Kidney (tissue), 14 donors: ENCODE data around the gene SMAD7. TPM values are rescaled to one million over a fixed set of nuclear protein-coding genes. Genes with fewer than 3 reads are reported as not detected.
A peak's percentile ranks its signal among the peaks of the same experiment; 100 is the strongest.

Experiments used
- DNase-seq, 5 donors: peaks; one replicate each; pipeline ENCODE4 v3.0.0-alpha.2; 2013 to 2020
- FAIRE-seq: peaks from 2 replicates; lab custom pipeline; 2012; peaks lifted over from hg19 to GRCh38; lab: Jason Lieb, UNC
- H3K27ac ChIP-seq, 2 donors: one replicate each; pipeline ENCODE4 v1.7.0; 2013; ENCODE audit warnings: low read depth in 2 of 2, low read length in 2 of 2, inconsistent platforms in 1 of 2
- H3K27me3 ChIP-seq: one replicate; pipeline ENCODE4 v1.7.1; 2013; ENCODE audit warnings: low read length, inconsistent platforms; ENCODE audit not compliant: control insufficient read depth, insufficient read depth
- H3K36me3 ChIP-seq, 3 donors: one replicate each; pipeline versions ENCODE4 v1.7.0 to v1.7.1; 2013; ENCODE audit warnings: low read length in 3 of 3, control low read depth in 1 of 3, inconsistent platforms in 1 of 3; ENCODE audit not compliant: insufficient read depth in 3 of 3, control insufficient read depth in 2 of 3
- H3K4me1 ChIP-seq, 3 donors: one replicate each; pipeline versions ENCODE4 v1.7.0 to v1.7.1; 2013; ENCODE audit warnings: low read length in 3 of 3, inconsistent platforms in 1 of 3, low read depth in 1 of 3; ENCODE audit not compliant: control insufficient read depth in 2 of 3, insufficient read depth in 2 of 3
- H3K4me3 ChIP-seq, 3 donors: one replicate each; pipeline versions ENCODE4 v1.7.0 to v1.8.1; 2013; ENCODE audit warnings: low read length in 3 of 3, control low read depth in 1 of 3, inconsistent platforms in 1 of 3
- H3K9ac ChIP-seq, 3 donors: one replicate each; pipeline versions ENCODE4 v1.7.0 to v1.7.1; 2013; ENCODE audit warnings: low read length in 3 of 3, control low read depth in 1 of 3, inconsistent platforms in 1 of 3
- H3K9me3 ChIP-seq, 3 donors: one replicate each; pipeline versions ENCODE4 v1.7.0 to v1.7.1; 2013; ENCODE audit warnings: low read length in 3 of 3, control low read depth in 1 of 3, inconsistent platforms in 1 of 3; ENCODE audit not compliant: control insufficient read depth in 2 of 3, insufficient read depth in 1 of 3
- intact Hi-C: fragments of 100-400 bp; cut with DNase I; formaldehyde crosslinking; loops from one replicate; pipeline ENCODE4 v1.11.1; 2022
- polyA plus RNA-seq: library from polyadenylated mRNA; stranded (reverse); fragments of 350-450 nt; fragmentation: Illumina TruSeq; extraction: RNeasy Lipid Tissue Mini Kit (QIAGEN cat#74804); gene quantifications from one replicate; pipeline ENCODE4 v1.2.3, GENCODE V29; 2014; ENCODE audit warnings: low read depth, low replicate concordance; ENCODE audit not compliant: insufficient read depth
- total RNA-seq: library from RNA; stranded (reverse); fragmentation: NEBNext Ultra II Directional; extraction: Animal tissue kit (Norgen Biotek cat#: 25700); gene quantifications from one replicate; pipeline ENCODE4 v1.2.1, GENCODE V29; 2021
- TF ChIP-seq, protein P1 (sequence below): IDR thresholded peaks from 3 replicates; pipeline ENCODE4 v1.5.1; 2012; ENCODE audit warnings: mild to moderate bottlenecking, moderate library complexity, borderline replicate concordance; ENCODE audit not compliant: insufficient read depth; ENCODE audit errors: extremely low read depth
- donor health status: control.
- donor health status: control.
- donor health status: control.
- donor health status: control.
- donor health status: control.
- donor health status: DM: yes; HTN: yes; CAD: no.
- donor health status: Normal renal cell carcinoma (clear cell type).

SMAD7 gene
- total and polyA plus RNA-seq, 2 donors from 2014 or later, result 17.3 to 32.6 TPM

DNA sequence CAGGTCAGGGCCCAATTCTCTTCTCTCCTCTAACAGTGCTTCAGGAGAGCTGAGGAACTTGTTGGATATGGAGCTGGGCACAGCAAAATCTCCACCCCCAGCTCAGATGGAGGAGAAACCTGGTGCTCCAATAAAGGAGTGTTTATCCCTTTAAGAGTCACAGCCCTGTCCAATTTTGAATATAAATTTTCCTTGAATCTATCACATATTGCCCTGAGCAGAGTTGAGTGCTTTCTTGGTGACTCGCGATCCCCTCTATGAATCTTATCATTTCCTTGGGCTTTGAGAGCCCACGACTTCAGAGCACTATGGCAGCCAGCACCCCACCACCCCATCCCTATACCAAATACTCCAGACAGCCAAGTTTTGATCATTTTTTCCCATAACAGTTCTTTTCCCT lies 34.4 kb upstream of the SMAD7 start:
- no peak overlapping the region for H3K4me3 ChIP-seq
- H3K27me3 ChIP-seq, result no peaks in the 10 kb centered on the region
- H3K36me3 ChIP-seq, result no peaks in the 10 kb centered on the region
- no peaks in the 10 kb centered on the region for H3K9me3 ChIP-seq
- FAIRE-seq (no peak), DNase-seq (peak in 2 of 5 donors; percentile 2 to 7)
- peaks cover 0 to 2% (median 0%) of the 10 kb centered on the region in 3 donors for H3K4me1 ChIP-seq
- no peak overlapping the region for H3K9ac ChIP-seq
- H3K27ac ChIP-seq, result no peak overlapping the region
- intact Hi-C loops, result no loop called here
- TF ChIP-seq, protein P1, sequence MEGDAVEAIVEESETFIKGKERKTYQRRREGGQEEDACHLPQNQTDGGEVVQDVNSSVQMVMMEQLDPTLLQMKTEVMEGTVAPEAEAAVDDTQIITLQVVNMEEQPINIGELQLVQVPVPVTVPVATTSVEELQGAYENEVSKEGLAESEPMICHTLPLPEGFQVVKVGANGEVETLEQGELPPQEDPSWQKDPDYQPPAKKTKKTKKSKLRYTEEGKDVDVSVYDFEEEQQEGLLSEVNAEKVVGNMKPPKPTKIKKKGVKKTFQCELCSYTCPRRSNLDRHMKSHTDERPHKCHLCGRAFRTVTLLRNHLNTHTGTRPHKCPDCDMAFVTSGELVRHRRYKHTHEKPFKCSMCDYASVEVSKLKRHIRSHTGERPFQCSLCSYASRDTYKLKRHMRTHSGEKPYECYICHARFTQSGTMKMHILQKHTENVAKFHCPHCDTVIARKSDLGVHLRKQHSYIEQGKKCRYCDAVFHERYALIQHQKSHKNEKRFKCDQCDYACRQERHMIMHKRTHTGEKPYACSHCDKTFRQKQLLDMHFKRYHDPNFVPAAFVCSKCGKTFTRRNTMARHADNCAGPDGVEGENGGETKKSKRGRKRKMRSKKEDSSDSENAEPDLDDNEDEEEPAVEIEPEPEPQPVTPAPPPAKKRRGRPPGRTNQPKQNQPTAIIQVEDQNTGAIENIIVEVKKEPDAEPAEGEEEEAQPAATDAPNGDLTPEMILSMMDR, result no peak

GRCh38 chr18:48983793-48984437 lies 33.1 kb upstream of the SMAD7 start:
- Histone ChIP-seq H3K4me3 (no peak overlapping the region), H3K9me3 (no peaks in the 10 kb centered on the region), H3K36me3 (no peaks in the 10 kb centered on the region), H3K4me1 (peaks cover 0 to 2% (median 0%) of the 10 kb centered on the region in 3 donors), H3K27ac (no peak overlapping the region), H3K27me3 (no peaks in the 10 kb centered on the region), H3K9ac (no peak overlapping the region)
- FAIRE-seq (no peak), DNase-seq (peak in 2 of 5 donors; percentile 6 to 80)
- intact Hi-C loops, result no loop called here
- TF ChIP-seq, protein P1, result no peak

DNA sequence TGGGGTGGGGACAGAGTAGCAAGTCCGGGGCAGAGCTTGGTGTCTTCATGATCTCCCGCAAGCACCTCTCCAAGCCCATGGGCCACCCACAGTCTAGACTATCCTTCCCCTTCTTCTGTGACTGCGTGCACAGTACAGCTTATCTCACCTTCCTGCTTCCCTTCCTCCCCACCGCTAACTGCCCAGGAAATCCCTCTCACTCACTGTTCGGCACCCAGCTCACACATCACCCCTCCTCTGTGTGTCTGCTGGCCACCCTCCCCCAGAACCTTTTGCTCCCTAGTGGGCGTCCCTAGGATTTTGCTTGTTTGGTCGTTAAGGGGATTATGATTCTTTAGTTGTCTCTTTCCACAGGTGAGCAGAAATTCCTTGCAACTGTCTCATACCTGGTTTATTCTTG lies 31.5 kb upstream of the SMAD7 start:
- intact Hi-C loops, result no loop called here
- no peak overlapping the region for H3K9ac ChIP-seq
- TF ChIP-seq, protein P1, result no peak
- H3K4me1 ChIP-seq, result peaks cover 0 to 2% (median 0%) of the 10 kb centered on the region in 3 donors
- no peaks in the 10 kb centered on the region for H3K9me3 ChIP-seq
- H3K4me3 ChIP-seq, result no peak overlapping the region
- H3K27ac ChIP-seq, result no peak overlapping the region
- DNase-seq (no peak), FAIRE-seq (no peak)
- H3K27me3 ChIP-seq, result no peaks in the 10 kb centered on the region
- no peaks in the 10 kb centered on the region for H3K36me3 ChIP-seq
